ENCODE data around the gene KRT4. TPM values are rescaled to one million over a fixed set of nuclear protein-coding genes. Genes with fewer than 3 reads are reported as not detected.

The KRT4 gene
- total RNA-seq, 4 donors from 2014 or later, result not detected

GRCh38 chr12:52806821-52807543 is 6.9 kb downstream of the KRT4 start:
- no peak for TF ChIP-seq CTCF (IDR thresholded peaks at IDR 0.05)
- ATAC-seq (ENCODE audit: low FRiP score) (no peak), DNase-seq (ENCODE audit: low spot score) (no peak)

- DNase-seq (ENCODE audit: low spot score) (no peak), ATAC-seq (ENCODE audit: low FRiP score) (no peak)
- no peak for TF ChIP-seq CTCF (IDR thresholded peaks at IDR 0.05)
Observed at GRCh38 chr12:52806169-52806811, 7.6 kb downstream of the KRT4 start.

GRCh38 chr12:52805739-52806138 is 8.2 kb downstream of the KRT4 start:
- ATAC-seq (ENCODE audit: low FRiP score) (no peak), DNase-seq (ENCODE audit: low spot score) (no peak)
- no peak for TF ChIP-seq CTCF (IDR thresholded peaks at IDR 0.05)

GRCh38 chr12:52805000-52805399 is 8.9 kb downstream of the KRT4 start:
- DNase-seq (ENCODE audit: low spot score) (no peak), ATAC-seq (ENCODE audit: low FRiP score) (no peak)
- TF ChIP-seq CTCF (IDR thresholded peaks at IDR 0.05), result no peak

- no peak for DNase-seq (ENCODE audit: low spot score)
- ATAC-seq (ENCODE audit: low FRiP score), result no peak
Observed at GRCh38 chr12:52802442-52802841, 11.5 kb downstream of the KRT4 start.

GRCh38 chr12:52801773-52802172 is 12.1 kb downstream of the KRT4 start:
- DNase-seq (ENCODE audit: low spot score) (no peak), ATAC-seq (ENCODE audit: low FRiP score) (no peak)
- TF ChIP-seq CTCF (IDR thresholded peaks at IDR 0.05), result no peak

More at GRCh38 chr12:52802442-52802841, 11.5 kb downstream of the KRT4 start:
- TF ChIP-seq CTCF (IDR thresholded peaks at IDR 0.05), result no peak
